ENCODE data around the gene RAB3C.
"Not testable (repeated sequence)": the region's sequence is repeated elsewhere in the genome, so short reads cannot be mapped to it uniquely, and the experiment has no call there.

DNA sequence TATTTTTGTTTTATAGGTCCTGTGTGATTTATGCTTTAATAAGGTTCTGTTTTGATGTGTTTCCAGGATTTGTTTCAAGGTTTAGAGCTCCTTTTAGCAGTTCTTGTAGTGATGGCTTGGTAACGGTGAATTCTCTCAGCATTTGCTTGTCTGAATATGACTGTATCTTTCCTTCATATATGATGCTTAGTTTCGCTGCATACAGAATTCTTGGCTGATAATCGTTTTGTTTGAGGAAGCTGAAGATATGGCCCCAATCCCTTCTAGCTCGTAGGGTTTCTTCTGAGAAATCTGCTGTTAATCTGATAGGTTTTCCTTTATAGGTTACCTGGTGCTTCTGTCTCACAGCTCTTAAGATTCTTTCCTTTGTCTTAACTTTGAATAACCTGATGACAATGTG lies 20.0 kb downstream of the RAB3C start:
- TF ChIP-seq, protein P1, sequence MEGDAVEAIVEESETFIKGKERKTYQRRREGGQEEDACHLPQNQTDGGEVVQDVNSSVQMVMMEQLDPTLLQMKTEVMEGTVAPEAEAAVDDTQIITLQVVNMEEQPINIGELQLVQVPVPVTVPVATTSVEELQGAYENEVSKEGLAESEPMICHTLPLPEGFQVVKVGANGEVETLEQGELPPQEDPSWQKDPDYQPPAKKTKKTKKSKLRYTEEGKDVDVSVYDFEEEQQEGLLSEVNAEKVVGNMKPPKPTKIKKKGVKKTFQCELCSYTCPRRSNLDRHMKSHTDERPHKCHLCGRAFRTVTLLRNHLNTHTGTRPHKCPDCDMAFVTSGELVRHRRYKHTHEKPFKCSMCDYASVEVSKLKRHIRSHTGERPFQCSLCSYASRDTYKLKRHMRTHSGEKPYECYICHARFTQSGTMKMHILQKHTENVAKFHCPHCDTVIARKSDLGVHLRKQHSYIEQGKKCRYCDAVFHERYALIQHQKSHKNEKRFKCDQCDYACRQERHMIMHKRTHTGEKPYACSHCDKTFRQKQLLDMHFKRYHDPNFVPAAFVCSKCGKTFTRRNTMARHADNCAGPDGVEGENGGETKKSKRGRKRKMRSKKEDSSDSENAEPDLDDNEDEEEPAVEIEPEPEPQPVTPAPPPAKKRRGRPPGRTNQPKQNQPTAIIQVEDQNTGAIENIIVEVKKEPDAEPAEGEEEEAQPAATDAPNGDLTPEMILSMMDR (conservative IDR thresholded peaks at IDR 0.05), result not testable (repeated sequence)
- TF ChIP-seq ZFX (IDR thresholded peaks at IDR 0.05), result not testable (repeated sequence)
